ENCODE results near the gene PCDHB12.

Gene PCDHB12

DNA sequence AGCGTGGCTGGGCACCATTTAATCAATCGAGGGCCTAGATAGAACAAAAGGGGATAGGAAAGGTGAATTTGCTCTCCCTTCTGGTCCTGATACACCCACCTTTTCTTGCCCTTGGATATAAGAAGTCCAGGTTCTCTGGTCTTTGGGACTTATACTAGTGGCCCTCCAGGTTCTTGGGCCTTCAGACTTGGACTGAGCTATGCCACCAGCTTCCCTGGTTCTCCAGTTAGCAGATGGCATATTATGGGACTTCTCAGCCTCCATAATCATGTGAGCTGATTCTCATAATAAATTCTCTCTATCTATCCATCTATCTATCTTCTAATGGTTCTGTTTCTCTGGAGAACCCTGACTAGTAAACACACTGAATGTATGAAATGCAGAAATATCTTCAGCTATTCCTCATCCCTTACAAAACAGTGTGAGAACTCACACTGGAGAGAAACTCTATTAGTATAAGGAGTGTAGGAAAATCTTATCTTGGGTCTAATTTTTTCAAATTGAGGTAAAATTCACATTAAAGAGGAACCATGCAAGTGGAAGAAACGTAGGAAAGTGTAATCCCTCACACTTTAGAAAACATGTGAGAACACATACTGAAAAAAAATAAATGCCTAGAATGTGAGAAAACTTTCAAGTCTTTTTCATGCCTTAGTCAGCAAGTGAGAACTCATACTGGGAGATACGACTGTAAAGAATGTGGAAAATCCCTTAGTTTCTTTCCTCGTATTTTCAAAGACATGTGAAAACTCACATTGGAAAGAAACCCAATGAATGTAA, 52.1 kb downstream of the PCDHB12 start:
- no peak overlapping the region for H3K4me3 ChIP-seq (ENCODE audit: low read depth, low read length)

DNA sequence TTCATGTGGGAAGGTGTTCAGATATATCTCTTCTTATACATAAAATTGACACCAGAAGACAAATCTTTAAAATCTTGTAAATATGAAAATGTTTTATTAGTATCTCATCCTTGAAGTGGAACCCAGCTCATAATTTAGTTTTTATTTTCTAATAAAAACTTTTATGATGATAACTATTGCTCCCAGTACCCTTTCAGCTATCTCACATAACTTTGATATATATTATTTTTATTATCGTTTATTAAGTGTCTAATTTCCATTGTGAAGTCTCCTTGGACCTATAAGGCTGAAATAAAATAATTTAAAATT, 52.7 kb downstream of the PCDHB12 start:
- H3K4me3 ChIP-seq (ENCODE audit: low read depth, low read length) = no peak overlapping the region

Measured in iPS-11a (cell line).